ENCODE results near the gene USP24.

GRCh38 chr1:55071477-55071876, 143.7 kb downstream of the USP24 start:
- no peak for TF ChIP-seq CTCF (IDR thresholded peaks at IDR 0.05)
- no peak for TF ChIP-seq POLR2A (IDR thresholded peaks at IDR 0.05)

Data from uterus (tissue), 2 donors.